NCI-H748 (cell line): ENCODE data around the gene ZBP1.

Experiments used
- DNase-seq: peaks from one replicate; lab custom pipeline; 2025; ENCODE audit not compliant: unreplicated experiment; lab: John Stamatoyannopoulos, UW

ZBP1 gene, protein sequence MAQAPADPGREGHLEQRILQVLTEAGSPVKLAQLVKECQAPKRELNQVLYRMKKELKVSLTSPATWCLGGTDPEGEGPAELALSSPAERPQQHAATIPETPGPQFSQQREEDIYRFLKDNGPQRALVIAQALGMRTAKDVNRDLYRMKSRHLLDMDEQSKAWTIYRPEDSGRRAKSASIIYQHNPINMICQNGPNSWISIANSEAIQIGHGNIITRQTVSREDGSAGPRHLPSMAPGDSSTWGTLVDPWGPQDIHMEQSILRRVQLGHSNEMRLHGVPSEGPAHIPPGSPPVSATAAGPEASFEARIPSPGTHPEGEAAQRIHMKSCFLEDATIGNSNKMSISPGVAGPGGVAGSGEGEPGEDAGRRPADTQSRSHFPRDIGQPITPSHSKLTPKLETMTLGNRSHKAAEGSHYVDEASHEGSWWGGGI

DNA sequence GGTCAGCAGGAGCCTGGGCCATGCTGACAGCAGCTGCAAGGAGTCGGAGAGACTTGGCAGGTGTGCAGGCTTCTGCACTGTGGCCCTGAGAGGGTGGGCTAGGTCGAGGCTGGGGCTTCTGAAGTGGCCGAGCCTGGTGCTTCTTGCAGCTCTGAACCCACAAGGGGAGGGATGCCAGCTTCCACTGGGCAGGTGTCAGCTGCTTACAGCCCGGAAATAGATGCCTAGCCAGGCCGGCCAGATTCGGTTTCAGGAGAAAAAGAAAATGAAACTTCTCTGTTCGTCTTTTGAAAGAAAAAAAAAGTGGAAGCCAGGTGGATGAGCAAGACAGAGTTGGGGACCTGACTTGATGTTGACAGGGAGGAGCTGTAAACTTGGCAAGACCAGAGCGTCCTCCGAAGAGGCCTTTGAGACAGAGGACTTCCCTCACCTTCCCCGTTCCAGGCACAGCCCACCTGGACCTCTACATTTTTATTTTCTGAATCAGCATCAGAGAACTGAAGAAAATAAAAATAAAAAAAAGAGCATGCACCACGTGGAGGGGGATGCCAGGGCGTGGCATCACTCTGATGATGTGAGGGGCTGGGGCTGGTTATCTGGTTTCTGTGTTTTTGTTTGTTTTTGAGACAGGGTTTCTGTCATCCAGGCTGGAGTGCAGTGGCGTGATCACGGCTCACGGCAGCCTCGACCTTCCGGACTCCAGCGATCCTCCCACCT lies at the start of gene ZBP1:
Gene ZBP1, minus strand, starts transcription at position 153 of the 717 bp plus-strand sequence. Its CDS starts 131 bp downstream, at position 22.
- DNase-seq: no peak

DNA sequence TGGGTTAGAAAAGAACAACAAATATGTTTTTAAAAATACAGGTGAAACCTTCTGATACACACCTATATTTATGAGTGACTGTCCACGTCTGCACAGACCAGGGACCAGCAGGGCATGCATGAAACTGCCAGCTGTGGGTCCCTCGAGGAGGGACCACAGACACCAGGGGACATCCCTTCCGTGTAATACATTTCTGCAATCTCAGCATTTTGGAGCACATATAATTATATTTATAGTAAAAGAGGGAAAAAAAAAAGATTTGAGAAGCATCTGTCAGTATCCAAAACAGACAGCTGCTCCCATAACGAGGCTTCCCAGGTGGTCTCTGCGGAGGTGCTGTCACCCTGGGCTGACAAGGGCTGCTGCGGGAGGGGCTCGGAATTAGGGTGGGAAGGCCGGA lies 49.4 kb upstream of the ZBP1 start:
- DNase-seq: no peak

DNA sequence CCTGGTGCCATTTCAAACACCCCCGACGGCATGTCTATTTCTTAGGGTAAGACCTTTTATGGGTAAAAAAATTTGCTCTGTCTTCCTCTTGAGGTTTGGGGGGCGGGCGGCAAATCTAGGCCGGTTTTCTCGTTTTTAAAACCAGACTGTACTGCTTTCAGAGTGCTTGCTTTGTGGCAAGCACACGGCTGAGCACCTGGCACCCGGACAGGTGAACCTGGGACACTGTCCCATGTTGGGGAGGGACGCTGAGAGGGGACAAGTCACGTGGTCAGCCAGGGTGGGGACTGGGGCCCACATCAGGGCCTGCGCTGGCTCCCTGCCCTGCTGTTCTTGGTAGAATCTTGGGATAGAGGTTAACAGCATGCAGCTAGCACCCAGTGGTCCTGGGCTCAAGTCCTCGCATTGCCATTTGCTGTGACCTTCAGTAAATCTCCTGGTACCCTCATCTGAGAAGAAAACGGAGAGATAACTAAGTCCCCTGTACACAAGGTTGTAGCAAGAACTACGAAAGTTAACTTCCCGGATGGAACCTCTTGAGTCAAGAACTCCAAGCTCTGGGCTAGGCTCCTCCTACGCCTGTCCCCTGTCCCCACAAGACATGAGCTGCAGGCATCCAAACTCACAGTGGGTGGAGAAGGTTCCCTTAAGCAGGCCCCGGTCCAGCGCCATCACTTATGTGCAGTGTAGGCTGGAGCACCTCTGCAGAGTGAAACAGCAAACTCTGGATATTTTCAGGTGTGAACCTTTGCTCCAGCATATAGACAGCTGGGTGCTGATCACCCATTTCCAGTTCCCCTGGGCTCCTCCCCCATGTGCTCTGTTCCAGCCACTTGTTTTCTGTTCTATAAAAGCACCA lies 47.9 kb upstream of the ZBP1 start:
- DNase-seq: no peak

DNA sequence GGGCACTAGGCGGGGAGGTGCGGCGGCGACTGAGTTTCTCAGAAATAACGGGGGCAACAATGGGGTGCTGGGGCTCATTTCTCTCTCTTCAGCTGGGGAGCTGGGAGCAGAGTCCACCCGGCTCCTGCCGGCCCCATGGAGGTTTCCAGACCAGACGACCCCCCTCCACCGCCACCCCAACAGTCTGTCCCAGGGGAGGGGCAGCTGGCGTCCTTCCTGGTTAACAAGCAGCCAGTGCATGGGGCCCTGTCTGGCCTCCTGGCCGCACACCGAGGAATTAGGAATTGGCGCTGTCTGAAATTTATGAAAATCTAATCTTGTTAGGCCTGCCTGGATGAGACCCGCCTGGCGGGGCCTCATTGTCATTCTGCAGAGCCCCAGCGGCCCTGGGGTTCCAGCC lies 47.2 kb upstream of the ZBP1 start:
- DNase-seq: no peak

DNA sequence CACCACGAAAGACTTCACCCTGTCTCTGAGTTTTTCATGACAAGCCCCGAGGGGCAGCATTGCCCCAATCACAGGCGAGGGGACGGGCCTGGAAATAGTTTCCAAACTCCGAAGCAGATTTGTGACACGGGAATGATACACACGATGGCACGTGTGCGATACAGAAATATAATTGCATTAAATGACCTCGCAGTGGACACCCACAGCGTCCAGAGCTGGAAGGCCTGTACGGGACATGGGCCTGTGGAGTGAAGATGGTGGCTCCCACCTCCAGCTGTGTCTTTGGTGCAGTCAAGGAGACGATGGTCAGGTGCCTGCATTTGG lies 46.6 kb upstream of the ZBP1 start:
- no peak for DNase-seq

DNA sequence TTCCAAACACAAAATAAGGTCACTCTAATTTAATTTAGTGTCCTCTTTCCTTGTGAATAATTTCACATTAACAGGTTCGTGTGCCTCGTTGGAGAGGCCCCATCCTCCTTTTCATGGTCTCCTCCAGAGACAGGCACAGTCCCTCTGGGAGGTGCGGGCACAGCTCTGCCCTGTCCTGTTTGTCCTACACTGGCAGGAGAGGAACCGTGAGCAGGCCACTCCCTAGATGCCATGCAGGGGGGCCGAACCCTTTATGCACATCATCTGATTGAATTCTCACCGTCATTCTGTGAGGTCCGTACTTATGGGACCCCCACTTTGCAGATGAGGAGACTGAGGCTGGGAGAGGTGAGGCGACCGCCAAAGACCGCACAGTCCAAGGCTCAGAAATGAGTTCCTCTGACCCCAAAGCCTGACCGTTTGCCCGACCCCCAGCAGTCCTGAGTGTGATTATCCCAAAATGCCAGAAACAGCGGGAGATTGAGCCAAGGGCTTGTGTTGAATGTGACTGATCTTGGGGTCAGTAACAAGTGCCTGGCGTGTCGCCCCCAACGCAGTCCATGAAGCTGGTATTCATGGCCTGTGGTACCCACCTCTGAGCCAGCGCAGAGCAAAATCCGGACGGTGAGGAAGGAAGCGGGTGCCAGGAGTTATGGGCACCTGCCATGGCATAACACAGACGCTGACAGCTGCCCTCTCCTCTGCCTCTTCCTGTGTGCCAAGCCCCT lies 46.0 kb upstream of the ZBP1 start:
- DNase-seq: no peak

DNA sequence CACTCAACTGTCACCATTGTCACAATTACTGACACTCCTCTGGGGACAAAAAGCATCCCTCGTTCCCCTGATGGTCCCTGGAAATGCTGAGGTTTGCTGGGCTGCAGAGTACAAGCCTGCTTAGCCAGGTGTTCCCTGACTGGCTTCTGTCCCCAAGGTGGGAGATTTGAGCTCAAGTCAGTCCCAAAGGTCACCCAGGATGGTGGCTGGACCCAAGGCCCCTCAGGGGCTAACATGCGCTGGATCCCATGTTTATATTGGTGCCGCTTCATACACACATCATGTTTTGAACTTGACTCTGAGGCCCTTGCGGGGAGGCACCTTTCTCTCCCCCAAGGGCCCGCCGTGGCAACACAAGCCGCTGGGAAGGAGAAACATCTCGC lies 45.4 kb upstream of the ZBP1 start:
- no peak for DNase-seq

DNA sequence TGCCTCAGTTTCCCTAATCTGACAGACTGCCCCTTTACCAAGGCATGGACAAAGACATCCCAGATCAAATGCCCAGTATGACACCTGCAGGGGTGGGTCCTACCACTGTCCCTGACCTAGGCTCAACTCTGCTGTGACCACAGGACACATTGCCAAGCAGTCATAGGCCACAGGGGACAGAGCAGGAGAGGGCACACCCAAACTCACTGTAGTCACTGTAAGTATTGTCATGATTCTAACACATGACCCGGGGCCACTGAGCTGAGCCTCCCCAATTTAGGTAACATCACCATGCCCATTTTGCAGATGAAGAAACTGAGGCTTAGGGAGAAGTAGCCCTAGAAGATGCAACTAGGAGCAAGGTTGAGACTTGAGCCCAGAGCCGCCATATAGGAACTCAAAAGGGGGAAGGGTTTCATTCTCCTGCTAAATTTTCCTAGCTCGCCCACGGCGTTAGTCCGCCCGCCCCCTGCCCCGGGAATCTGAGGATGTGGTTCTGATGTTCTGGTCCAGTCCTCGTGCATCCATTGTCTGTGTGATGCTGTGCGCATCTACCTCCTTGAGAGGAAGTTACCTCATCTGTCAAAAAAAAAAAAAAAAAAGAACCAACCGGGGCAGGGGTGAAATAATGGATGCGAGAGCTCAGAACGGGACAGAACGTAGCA lies 44.8 kb upstream of the ZBP1 start:
- no peak for DNase-seq

DNA sequence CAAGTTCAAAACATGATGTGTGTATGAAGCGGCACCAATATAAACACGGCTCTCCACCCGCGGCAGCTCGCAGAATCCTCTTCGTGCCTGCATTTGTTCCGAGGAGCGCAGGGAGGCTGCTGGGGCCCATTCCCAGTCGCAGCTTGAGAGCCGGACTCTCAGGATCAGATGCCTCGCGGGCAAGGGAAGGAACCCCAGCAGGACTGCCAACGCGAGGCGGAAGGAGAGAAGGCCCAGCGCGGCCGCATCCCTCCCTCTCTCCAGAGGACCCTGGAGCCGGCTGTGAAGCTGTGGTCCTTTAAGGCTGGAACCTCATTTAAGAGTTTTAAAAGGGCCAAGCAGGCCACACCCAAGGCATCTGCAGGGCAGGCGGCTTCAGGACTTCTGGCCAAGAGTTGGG lies 44.2 kb upstream of the ZBP1 start:
- DNase-seq: no peak

DNA sequence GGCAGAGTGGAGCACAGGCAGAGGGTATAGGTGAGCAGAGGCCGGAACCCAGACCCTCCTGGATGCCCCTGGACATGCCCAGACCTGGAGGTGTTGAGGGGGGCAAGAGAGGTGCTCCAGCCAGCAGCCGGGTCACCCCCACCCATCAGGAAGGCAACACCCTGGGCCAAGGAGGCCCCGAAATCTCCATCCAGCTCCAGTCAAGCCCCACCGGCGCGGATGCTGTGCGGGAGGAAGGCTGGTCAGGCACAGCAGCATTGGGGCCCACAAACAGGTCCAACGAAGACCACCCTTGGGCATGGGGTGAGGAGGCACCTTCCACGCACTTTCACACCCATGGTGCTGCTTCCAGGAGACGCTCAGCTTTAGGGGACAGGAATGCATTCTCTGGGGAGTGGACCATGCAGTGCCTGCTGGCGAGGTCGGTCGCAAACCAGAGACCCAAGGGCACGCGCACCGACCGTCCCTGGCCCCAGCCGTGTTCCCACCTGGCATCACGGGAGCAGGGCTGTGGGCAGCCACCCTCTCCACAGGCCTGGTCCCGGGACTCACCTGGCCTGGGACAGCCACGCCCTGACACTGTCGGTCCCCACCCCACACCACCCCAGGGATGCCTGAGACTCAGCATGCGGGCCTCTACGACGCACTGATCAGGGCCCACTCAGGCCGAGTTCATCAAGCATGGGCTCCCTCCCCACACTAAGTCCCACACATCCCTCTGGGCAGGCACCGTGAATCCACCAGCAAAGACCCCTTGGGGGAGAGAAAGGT lies 43.6 kb upstream of the ZBP1 start:
- DNase-seq: no peak

DNA sequence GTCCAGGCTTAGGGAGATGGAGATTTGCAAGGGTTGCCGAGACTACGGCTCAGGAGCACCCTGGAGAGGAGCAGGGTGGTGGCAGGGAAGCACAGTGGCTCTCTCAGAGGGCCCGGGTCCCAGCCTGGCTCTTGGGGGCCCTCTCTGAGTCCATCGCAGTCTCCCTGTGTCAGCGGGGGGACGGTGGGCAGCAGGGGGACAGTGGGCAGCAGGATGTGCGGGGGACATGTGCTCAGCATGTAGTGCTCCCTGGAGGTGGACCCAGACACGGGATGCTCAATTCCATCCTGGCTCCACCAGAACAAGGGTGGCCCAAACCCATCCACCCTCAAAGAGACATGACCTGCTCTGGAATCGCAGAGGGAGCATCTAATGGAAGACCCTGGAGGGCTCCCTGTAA lies 43.0 kb upstream of the ZBP1 start:
- no peak for DNase-seq

DNA sequence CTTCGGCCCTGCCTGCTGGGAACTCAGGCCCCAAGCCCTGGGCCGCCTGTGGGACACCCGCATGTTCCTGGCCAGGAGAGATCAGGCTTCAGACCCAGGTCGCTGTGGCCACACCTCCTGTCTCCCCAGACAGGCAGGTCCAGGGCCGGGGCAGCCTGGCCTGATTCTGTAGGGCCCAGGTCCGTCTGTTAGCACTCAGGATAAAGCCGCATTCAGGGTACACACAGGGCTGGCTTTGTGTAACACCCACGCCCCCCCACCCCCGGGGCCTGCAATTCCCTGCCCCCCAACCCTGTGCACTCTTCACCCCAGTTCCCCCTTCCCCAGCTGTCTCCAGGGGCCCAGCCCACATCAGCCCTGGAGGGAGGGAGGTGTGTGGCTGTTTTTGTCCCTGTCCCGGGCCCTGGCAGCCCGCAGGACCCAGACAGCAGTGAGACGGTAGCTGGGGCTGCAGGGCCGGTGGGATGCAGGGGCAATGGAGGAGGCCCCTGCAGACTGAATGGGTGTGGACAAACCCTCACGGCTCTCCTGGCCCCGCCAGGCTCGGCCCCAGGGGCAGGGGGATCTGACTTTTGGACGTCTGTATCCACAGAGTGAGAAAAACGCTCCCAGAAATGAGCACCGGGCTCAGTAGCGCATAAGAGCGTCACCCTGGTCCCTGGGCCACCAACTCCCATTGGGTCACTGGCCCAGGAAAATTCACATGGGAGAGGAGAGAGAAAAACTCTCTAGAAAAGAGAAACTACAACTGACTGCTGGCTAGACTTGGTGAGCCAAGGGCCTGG lies 42.4 kb upstream of the ZBP1 start:
- no peak for DNase-seq

DNA sequence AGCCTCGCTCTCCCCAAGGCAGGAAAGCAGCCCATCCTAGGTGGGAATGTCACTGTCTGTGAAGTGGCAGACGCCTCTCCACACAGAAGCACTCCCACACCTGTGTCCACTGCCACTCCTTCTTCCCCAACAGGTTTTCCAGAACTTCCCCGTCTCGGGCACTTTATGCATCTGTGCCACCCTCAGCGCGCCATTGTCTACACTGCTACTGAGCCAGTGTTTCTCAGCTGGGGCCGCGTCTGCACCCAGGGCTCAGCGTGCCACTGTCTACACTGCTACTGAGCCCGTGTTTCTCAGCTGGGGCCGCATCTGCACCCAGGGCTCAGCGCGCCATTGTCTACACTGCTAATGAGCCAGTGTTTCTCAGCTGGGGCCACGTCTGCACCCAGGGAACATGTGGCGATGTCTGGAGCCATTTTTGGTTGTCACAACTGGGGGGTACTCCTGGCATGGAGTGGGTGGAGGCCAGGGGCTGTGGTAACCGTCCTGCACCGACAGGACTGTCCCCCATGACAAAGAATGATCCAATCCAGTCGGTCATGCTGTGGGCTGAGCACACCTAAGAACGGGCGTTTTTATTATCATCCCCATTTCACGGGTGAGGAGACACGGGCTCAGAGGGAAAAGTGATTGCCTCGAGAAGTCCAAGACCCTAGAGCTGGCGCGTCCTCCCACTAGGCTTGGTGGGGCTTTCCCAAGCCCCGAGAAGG lies 41.7 kb upstream of the ZBP1 start:
- no peak for DNase-seq

DNA sequence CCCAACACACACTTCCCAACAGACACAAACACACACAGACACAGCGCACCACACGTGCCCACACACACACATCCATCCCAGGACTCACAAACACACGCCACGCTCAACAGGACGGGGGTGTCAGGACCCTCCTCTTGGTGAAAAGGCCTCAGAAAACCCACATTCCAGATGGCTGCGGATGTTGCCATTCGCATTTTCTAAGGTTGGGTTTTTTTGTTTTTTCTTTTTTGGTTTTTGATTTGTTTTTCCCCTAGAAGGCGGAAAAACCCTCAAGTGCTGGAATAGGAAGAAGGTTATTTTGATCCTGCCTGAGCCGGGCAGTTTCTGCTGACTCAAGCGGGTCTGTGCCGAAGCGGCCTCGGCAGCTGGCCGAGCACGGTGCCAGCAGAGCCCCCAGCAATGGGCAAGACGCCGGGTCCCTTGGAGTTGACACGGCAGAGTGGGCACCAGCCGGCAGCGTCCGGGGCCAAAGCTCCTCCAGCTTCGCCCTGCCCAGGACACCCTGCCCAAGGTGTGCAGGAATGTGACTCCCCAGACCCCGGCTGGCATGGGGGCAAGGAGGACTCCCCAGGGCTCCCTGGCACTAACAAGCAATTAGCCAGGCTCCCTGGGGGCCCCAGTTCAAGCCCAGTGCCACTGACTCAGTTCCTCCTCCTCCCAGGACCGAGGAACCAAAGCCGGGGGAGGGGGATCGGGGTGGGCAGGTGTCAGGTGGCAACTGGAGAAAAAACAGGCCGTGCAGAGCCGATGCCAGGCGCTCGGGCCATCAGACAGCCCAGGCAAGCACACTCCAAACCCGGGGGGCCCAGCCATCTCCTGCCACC lies 40.9 kb upstream of the ZBP1 start:
- no peak for DNase-seq

DNA sequence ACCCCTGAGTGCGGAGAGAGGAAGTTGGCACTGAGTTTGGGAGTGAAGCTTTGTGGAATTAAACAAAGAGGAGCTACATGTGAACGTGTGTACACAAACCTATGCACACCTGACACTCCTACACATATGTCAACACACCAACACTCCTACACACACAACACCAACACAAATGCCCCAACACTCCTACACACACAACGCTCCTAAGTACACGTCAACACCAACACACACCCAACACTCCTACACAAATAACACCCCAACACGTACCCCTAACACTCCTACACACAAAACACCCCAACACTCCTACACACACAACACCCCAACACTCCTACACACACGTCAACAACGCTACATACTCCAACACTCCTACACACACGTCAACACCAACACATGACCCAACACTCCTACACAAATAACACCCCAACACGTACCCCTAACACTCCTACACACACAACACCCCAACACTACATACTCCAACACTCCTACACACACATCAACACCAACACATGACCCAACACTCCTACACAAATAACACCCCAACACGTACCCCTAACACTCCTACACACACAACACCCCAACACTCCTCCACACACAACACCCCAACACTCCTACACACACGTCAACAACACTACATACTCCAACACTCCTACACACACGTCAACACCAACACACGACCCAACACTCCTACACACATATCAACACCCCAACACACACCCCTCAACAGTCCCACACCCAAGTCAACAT lies 40.1 kb upstream of the ZBP1 start:
- no peak for DNase-seq

DNA sequence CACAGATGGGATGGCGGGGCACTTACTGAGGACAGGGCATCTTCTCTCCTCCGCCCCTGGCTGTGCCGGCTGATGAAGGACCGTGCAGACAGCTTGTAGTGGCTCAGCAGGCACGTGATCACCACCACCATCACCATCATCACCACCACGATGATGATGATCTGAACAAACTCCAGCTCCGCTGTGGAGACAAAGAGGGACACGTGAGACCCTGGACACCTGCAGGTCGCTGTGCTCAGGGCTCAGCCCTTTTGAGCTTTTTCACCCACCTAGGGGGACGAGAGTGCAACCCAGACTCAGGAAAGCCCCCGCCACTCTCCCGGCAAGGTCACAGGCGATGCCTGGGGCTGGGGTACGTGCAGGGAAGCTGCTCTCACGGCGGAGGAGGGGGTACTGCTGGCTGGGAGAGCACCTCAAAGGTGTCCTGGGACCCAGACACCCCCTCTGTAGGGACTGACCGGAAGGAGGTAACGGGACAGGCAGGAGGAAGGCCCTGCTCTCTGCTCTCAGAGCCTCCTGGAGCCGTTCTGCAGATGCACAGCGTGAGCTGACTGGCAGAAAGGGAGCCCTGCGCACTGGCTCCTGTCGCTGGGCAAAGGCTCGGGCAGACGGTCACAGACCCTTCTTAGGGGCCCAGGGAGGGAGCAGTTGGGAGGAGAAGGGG lies 39.4 kb upstream of the ZBP1 start:
- DNase-seq: no peak
